ENCODE measurements around the gene TMEM123. TPM values are rescaled to one million over a fixed set of nuclear protein-coding genes. Genes with fewer than 3 reads are reported as not detected.

TMEM123 gene
- total RNA-seq, 1 experiment from 2014 or later: 116 TPM

GRCh38 chr11:102391549-102392237 lies 60.9 kb downstream of the TMEM123 start:
- no peaks in the 10 kb centered on the region for H3K9me3 Mint-ChIP-seq
- ATAC-seq (no peak), DNase-seq (ENCODE audit: low spot score) (no peak)
- H3K27ac Mint-ChIP-seq: no peak overlapping the region
- TF ChIP-seq PREB (CRISPR knock-in tag; IDR thresholded peaks at IDR 0.05; ENCODE audit: borderline replicate concordance) (no peak), E2F1 (CRISPR knock-in tag; IDR thresholded peaks at IDR 0.05) (no peak), ARID4B (CRISPR knock-in tag; IDR thresholded peaks at IDR 0.05; ENCODE audit: borderline replicate concordance) (no peak), TCF7 (CRISPR knock-in tag; IDR thresholded peaks at IDR 0.05; ENCODE audit: low read depth) (no peak), USF2 (CRISPR knock-in tag; IDR thresholded peaks at IDR 0.05) (no peak), ATF1 (CRISPR knock-in tag; IDR thresholded peaks at IDR 0.05) (no peak), CREB1 (CRISPR knock-in tag; IDR thresholded peaks at IDR 0.05) (no peak), HMGA2 (CRISPR knock-in tag; IDR thresholded peaks at IDR 0.05) (no peak)
- no peak overlapping the region for H3K4me3 Mint-ChIP-seq
- H3K36me3 Mint-ChIP-seq: peaks cover 19% of the 10 kb centered on the region
- CTCF ChIA-PET: interaction anchor here (0.9 to 2.7 kb wide), 14 partner anchors 11 to 274 kb away, joined by 3 to 32 read pairs (median 6); no protein-coding TSS in a partner anchor
- POLR2A ChIA-PET: no interaction called here
- peaks cover 2% of the 10 kb centered on the region; the same call in 1 of the 2 replicates for H3K4me1 Mint-ChIP-seq
- no peaks in the 10 kb centered on the region for H3K27me3 Mint-ChIP-seq (ENCODE audit: low read depth)

- ATAC-seq (peak; percentile 99), DNase-seq (ENCODE audit: low spot score) (peak; percentile 77)
- H3K9me3 Mint-ChIP-seq: no peaks in the 10 kb centered on the region
- peaks cover 2% of the 10 kb centered on the region; the same call in 1 of the 2 replicates for H3K4me1 Mint-ChIP-seq
- H3K27ac Mint-ChIP-seq: no peak overlapping the region
- ChIA-PET POLR2A (no interaction called here), CTCF (interaction anchor here (0.5 to 2.7 kb wide), 45 partner anchors 9 to 1204 kb away, joined by 3 to 32 read pairs (median 5); partner anchors contain the start of gene MMP27)
- TF ChIP-seq RORB (CRISPR knock-in tag; IDR thresholded peaks at IDR 0.05) (no peak), ATF6 (CRISPR knock-in tag; IDR thresholded peaks at IDR 0.05) (no peak), CTCF (IDR thresholded peaks at IDR 0.05) (peak; percentile 86)
- no peak overlapping the region for H3K4me3 Mint-ChIP-seq
- H3K27me3 Mint-ChIP-seq (ENCODE audit: low read depth): no peaks in the 10 kb centered on the region
- peaks cover 17% of the 10 kb centered on the region for H3K36me3 Mint-ChIP-seq
Measured at GRCh38 chr11:102390667-102391465, 61.7 kb downstream of the TMEM123 start.
